ENCODE measurements around the gene PEMT.

DNA sequence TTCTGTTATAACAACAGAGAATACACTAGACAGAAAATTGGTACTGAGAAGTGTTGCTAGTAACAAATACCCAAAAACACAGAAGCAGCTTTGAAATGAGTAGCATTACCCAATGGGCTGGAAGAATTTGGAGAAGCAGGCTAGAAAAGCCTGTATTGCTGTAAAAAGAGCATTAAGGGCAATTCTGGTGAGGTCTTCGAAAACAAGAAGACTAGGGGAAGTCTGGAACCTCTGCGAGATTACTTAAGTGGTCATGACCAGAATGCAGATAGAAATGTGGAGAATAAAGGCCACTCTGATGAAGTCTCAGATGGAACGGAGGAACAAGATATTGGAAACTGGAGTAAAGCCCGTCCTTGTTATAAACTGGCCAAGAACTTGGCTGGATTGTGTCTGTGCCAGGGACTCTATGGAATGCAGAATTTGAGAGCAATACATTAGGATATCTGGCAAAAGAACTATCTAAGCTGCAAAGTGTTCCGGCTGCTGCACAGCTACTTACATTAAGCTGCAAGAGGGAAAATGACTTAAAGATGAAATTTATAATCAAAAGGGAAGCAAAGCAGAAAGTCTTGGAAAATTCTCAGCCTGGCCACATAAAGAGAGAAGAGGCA is 44.9 kb upstream of the PEMT start:
- TF ChIP-seq, protein P1, sequence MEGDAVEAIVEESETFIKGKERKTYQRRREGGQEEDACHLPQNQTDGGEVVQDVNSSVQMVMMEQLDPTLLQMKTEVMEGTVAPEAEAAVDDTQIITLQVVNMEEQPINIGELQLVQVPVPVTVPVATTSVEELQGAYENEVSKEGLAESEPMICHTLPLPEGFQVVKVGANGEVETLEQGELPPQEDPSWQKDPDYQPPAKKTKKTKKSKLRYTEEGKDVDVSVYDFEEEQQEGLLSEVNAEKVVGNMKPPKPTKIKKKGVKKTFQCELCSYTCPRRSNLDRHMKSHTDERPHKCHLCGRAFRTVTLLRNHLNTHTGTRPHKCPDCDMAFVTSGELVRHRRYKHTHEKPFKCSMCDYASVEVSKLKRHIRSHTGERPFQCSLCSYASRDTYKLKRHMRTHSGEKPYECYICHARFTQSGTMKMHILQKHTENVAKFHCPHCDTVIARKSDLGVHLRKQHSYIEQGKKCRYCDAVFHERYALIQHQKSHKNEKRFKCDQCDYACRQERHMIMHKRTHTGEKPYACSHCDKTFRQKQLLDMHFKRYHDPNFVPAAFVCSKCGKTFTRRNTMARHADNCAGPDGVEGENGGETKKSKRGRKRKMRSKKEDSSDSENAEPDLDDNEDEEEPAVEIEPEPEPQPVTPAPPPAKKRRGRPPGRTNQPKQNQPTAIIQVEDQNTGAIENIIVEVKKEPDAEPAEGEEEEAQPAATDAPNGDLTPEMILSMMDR (IDR thresholded peaks at IDR 0.05; ENCODE audit: insufficient read depth, low read length): no peak
- TF ChIP-seq, protein P2, sequence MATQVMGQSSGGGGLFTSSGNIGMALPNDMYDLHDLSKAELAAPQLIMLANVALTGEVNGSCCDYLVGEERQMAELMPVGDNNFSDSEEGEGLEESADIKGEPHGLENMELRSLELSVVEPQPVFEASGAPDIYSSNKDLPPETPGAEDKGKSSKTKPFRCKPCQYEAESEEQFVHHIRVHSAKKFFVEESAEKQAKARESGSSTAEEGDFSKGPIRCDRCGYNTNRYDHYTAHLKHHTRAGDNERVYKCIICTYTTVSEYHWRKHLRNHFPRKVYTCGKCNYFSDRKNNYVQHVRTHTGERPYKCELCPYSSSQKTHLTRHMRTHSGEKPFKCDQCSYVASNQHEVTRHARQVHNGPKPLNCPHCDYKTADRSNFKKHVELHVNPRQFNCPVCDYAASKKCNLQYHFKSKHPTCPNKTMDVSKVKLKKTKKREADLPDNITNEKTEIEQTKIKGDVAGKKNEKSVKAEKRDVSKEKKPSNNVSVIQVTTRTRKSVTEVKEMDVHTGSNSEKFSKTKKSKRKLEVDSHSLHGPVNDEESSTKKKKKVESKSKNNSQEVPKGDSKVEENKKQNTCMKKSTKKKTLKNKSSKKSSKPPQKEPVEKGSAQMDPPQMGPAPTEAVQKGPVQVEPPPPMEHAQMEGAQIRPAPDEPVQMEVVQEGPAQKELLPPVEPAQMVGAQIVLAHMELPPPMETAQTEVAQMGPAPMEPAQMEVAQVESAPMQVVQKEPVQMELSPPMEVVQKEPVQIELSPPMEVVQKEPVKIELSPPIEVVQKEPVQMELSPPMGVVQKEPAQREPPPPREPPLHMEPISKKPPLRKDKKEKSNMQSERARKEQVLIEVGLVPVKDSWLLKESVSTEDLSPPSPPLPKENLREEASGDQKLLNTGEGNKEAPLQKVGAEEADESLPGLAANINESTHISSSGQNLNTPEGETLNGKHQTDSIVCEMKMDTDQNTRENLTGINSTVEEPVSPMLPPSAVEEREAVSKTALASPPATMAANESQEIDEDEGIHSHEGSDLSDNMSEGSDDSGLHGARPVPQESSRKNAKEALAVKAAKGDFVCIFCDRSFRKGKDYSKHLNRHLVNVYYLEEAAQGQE (IDR thresholded peaks at IDR 0.05; ENCODE audit: insufficient replicate concordance, low read depth): no peak
- TF ChIP-seq POLR2AphosphoS5 (IDR thresholded peaks at IDR 0.05; ENCODE audit: low read depth) (no peak), GABPA (IDR thresholded peaks at IDR 0.05; ENCODE audit: low read depth) (no peak)
